ENCODE data around the gene ALX4. TPM values are rescaled to one million over a fixed set of nuclear protein-coding genes. Genes with fewer than 3 reads are reported as not detected.

The ALX4 gene
- polyA plus RNA-seq, 1 of the 3 experiments (the other 2 are of a cell fraction): under 0.01 TPM

- Histone ChIP-seq H3K9me2 (no peaks in the 10 kb centered on the region), H3K4me2 (no peak overlapping the region), H3K9ac (no peak overlapping the region), H3K79me2 (ENCODE audit: insufficient read depth) (no peaks in the 10 kb centered on the region), H3K27me3 (ENCODE audit: insufficient read depth) (no peaks in the 10 kb centered on the region), H3K27ac (ENCODE audit: low read depth in 2 of 2, low read length in 1 of 2) (no peak overlapping the region), H3K4me3 (ENCODE audit: low read depth in 2 of 2, low read length in 1 of 2) (no peak overlapping the region), H4K20me1 (ENCODE audit: insufficient read depth) (no peaks in the 10 kb centered on the region), H3K36me3 (replicated peaks in 1 of 2; ENCODE audit: control insufficient read depth in 1 of 2, insufficient read depth in 2 of 2, low read length in 1 of 2) (no peaks in the 10 kb centered on the region), H3K4me1 (ENCODE audit: control insufficient read depth in 1 of 2, insufficient read depth in 2 of 2, low read depth in 1 of 2, low read length in 1 of 2) (peaks cover 0 to 14% of the 10 kb centered on the region in 2 experiments; a peak in 2 of 4 replicates), H3F3A (replicated peaks; ENCODE audit: insufficient read depth) (no peaks in the 10 kb centered on the region), H3K9me3 (no peaks in the 10 kb centered on the region), H2AFZ (ENCODE audit: low read depth) (no peak overlapping the region)
- no peak for DNase-seq
- no peak for TF ChIP-seq ZBTB33 (IDR thresholded peaks at IDR 0.05; ENCODE audit: borderline replicate concordance, low read depth)
- TF ChIP-seq, protein P1, sequence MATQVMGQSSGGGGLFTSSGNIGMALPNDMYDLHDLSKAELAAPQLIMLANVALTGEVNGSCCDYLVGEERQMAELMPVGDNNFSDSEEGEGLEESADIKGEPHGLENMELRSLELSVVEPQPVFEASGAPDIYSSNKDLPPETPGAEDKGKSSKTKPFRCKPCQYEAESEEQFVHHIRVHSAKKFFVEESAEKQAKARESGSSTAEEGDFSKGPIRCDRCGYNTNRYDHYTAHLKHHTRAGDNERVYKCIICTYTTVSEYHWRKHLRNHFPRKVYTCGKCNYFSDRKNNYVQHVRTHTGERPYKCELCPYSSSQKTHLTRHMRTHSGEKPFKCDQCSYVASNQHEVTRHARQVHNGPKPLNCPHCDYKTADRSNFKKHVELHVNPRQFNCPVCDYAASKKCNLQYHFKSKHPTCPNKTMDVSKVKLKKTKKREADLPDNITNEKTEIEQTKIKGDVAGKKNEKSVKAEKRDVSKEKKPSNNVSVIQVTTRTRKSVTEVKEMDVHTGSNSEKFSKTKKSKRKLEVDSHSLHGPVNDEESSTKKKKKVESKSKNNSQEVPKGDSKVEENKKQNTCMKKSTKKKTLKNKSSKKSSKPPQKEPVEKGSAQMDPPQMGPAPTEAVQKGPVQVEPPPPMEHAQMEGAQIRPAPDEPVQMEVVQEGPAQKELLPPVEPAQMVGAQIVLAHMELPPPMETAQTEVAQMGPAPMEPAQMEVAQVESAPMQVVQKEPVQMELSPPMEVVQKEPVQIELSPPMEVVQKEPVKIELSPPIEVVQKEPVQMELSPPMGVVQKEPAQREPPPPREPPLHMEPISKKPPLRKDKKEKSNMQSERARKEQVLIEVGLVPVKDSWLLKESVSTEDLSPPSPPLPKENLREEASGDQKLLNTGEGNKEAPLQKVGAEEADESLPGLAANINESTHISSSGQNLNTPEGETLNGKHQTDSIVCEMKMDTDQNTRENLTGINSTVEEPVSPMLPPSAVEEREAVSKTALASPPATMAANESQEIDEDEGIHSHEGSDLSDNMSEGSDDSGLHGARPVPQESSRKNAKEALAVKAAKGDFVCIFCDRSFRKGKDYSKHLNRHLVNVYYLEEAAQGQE (IDR thresholded peaks at IDR 0.05; ENCODE audit: low read depth, low read length): no peak
- no peak for TF ChIP-seq POLR2AphosphoS5 (IDR thresholded peaks at IDR 0.05; ENCODE audit: low read depth, low read length)
- TF ChIP-seq EP300 (IDR thresholded peaks at IDR 0.05; ENCODE audit: borderline replicate concordance in 1 of 2, low read depth in 1 of 2, low read length in 1 of 2): no peak
- TF ChIP-seq GATA2 (CRISPR knock-in tag; IDR thresholded peaks at IDR 0.05): no peak
- no peak for TF ChIP-seq FOXM1 (IDR thresholded peaks at IDR 0.05; ENCODE audit: low read depth)
- no peak for TF ChIP-seq TEAD4 (IDR thresholded peaks at IDR 0.05; ENCODE audit: borderline replicate concordance, insufficient read depth)
- no peak for TF ChIP-seq USF1 (IDR thresholded peaks at IDR 0.05; ENCODE audit: borderline replicate concordance, low read depth)
- TF ChIP-seq, protein P2, sequence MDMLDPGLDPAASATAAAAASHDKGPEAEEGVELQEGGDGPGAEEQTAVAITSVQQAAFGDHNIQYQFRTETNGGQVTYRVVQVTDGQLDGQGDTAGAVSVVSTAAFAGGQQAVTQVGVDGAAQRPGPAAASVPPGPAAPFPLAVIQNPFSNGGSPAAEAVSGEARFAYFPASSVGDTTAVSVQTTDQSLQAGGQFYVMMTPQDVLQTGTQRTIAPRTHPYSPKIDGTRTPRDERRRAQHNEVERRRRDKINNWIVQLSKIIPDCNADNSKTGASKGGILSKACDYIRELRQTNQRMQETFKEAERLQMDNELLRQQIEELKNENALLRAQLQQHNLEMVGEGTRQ (IDR thresholded peaks at IDR 0.05; ENCODE audit: borderline replicate concordance, low read depth, low read length): no peak
- TF ChIP-seq RCOR1 (IDR thresholded peaks at IDR 0.05; ENCODE audit: low read length): no peak
- no peak for TF ChIP-seq RAD21 (IDR thresholded peaks at IDR 0.05; ENCODE audit: low read length)
- no peak for TF ChIP-seq SMC3 (IDR thresholded peaks at IDR 0.05; ENCODE audit: low read depth, low read length)
- TF ChIP-seq EZH2phosphoT487 (IDR thresholded peaks at IDR 0.05; ENCODE audit: borderline replicate concordance, low read depth): no peak
- TF ChIP-seq PBX3 (IDR thresholded peaks at IDR 0.05): no peak
- ChIA-PET CTCF (interaction anchor here (1.1 kb wide), 1 partner anchor 9 kb away, joined by 3 read pairs; no protein-coding TSS in a partner anchor), POLR2A (no interaction called here)
- 77% methylated on average over 10 of the region's 20 CpGs for WGBS (ENCODE audit: low lambda C conversion rate)
Observed at GRCh38 chr11:44270403-44271273, 39.3 kb downstream of the ALX4 start.

Data from SK-N-SH (cell line).